Caco-2 (cell line): ENCODE data around the gene ZBTB16. TPM values are rescaled to one million over a fixed set of nuclear protein-coding genes. Genes with fewer than 3 reads are reported as not detected.

Experiments used
- BruUV-seq: library from RNA; stranded (reverse); fragments of 400-500 nt; replicated peaks from 2 replicates; lab custom pipeline; 2021; lab: Mats Ljungman, UMichigan
- CTCF ChIA-PET: fragments of 300-600 bp; sonication (Branson Sonifier 250); formaldehyde crosslinking; loops from one replicate; lab custom pipeline; 2022; ENCODE audit warnings: antibody characterized with exemption; lab: Charles Lee
- POLR2A ChIA-PET: fragments of 300-600 bp; sonication (Branson Sonifier 250); formaldehyde crosslinking; loops from one replicate; lab custom pipeline; 2022; ENCODE audit warnings: antibody characterized with exemption; lab: Charles Lee
- DNase-seq, 2 experiments: peaks; one replicate each; pipeline versions ENCODE4 v3.0.0 to v3.0.0-alpha.2; 2020 to 2022
- H3K27me3 ChIP-seq: replicated peaks from 2 replicates; pipeline ENCODE4 v1.6.0; 2011; ENCODE audit warnings: low read length; ENCODE audit not compliant: control insufficient read depth, insufficient read depth
- H3K36me3 ChIP-seq: 2 replicates; pipeline ENCODE4 v1.5.1; 2011; ENCODE audit warnings: low read length; ENCODE audit not compliant: control insufficient read depth, insufficient read depth
- H3K4me1 ChIP-seq: fragments of 250-450 bp; sonication (Bioruptor Pico); 2 replicates; pipeline ENCODE4 v1.5.1; 2020; ENCODE audit warnings: mild to moderate bottlenecking
- H3K4me3 ChIP-seq: 2 replicates; pipeline ENCODE4 v1.5.1; 2011; ENCODE audit warnings: low read depth, mild to moderate bottlenecking, control low read depth, low read length
- H3K9me3 ChIP-seq: fragments of 250-450 bp; sonication (Bioruptor Pico); 2 replicates; pipeline ENCODE4 v1.5.1; 2020; ENCODE audit warnings: mild to moderate bottlenecking, moderate library complexity
- H3K27ac Mint-ChIP-seq: one replicate; pipeline ENCODE4 v1.8.0; 2022; ENCODE audit warnings: mixed read lengths; ENCODE audit not compliant: unreplicated experiment
- H3K27me3 Mint-ChIP-seq: one replicate; pipeline ENCODE4 v1.8.0; 2022; ENCODE audit warnings: mixed read lengths; ENCODE audit not compliant: insufficient read depth, unreplicated experiment
- H3K36me3 Mint-ChIP-seq: one replicate; pipeline ENCODE4 v1.8.0; 2022; ENCODE audit warnings: mild to moderate bottlenecking, mixed read lengths; ENCODE audit not compliant: insufficient read depth, unreplicated experiment
- H3K4me1 Mint-ChIP-seq: one replicate; pipeline ENCODE4 v1.8.0; 2022; ENCODE audit warnings: low read depth, mixed read lengths; ENCODE audit not compliant: unreplicated experiment
- H3K4me3 Mint-ChIP-seq: one replicate; pipeline ENCODE4 v1.8.0; 2022; ENCODE audit warnings: mild to moderate bottlenecking, moderate library complexity, mixed read lengths; ENCODE audit not compliant: unreplicated experiment
- H3K9me3 Mint-ChIP-seq: one replicate; pipeline ENCODE4 v1.8.0; 2022; ENCODE audit warnings: mixed read lengths; ENCODE audit not compliant: unreplicated experiment
- intact Hi-C: fragments of 100-400 bp; cut with micrococcal nuclease; formaldehyde crosslinking; loops from one replicate; pipeline ENCODE4 v1.10.0; 2022; ENCODE audit not compliant: unreplicated experiment
- total RNA-seq: library from RNA; stranded (reverse); gene quantifications from 2 replicates; pipeline ENCODE4 v1.2.3, GENCODE V29; 2022
- TF ChIP-seq, protein P1 (sequence below), 2 experiments: fragments of 200-600 bp in 1 of 2; IDR thresholded peaks; 1 replicate in 1 of 2; 2 replicates in 1 of 2; pipeline versions ENCODE4 v1.5.1 to v1.8.0; 2011 to 2022; ENCODE audit warnings: antibody characterized with exemption in 1 of 2, control low read depth in 1 of 2, inconsistent platforms in 1 of 2, low read depth in 1 of 2, low read length in 1 of 2, mild to moderate bottlenecking in 1 of 2, moderate library complexity in 1 of 2; ENCODE audit not compliant: insufficient read depth in 1 of 2, severe bottlenecking in 1 of 2, unreplicated experiment in 1 of 2

Gene ZBTB16
- total RNA-seq, 1 experiment from 2014 or later, result 12.7 TPM

GRCh38 chr11:114242032-114242431 is 182.5 kb downstream of the ZBTB16 start:
- intact Hi-C loops, result no loop called here
- H3K4me3 Mint-ChIP-seq, result no peak overlapping the region
- no peaks in the 10 kb centered on the region for H3K27me3 Mint-ChIP-seq
- H3K27me3 ChIP-seq, result no peaks in the 10 kb centered on the region
- no peaks in the 10 kb centered on the region for H3K4me1 Mint-ChIP-seq
- no peak overlapping the region for H3K27ac Mint-ChIP-seq
- H3K4me3 ChIP-seq, result no peak overlapping the region
- DNase-seq, result no peak
- H3K9me3 Mint-ChIP-seq, result no peaks in the 10 kb centered on the region
- no peaks in the 10 kb centered on the region for H3K9me3 ChIP-seq
- ChIA-PET CTCF (no interaction called here), POLR2A (no interaction called here)
- no peaks in the 10 kb centered on the region for H3K36me3 Mint-ChIP-seq
- TF ChIP-seq, protein P1, sequence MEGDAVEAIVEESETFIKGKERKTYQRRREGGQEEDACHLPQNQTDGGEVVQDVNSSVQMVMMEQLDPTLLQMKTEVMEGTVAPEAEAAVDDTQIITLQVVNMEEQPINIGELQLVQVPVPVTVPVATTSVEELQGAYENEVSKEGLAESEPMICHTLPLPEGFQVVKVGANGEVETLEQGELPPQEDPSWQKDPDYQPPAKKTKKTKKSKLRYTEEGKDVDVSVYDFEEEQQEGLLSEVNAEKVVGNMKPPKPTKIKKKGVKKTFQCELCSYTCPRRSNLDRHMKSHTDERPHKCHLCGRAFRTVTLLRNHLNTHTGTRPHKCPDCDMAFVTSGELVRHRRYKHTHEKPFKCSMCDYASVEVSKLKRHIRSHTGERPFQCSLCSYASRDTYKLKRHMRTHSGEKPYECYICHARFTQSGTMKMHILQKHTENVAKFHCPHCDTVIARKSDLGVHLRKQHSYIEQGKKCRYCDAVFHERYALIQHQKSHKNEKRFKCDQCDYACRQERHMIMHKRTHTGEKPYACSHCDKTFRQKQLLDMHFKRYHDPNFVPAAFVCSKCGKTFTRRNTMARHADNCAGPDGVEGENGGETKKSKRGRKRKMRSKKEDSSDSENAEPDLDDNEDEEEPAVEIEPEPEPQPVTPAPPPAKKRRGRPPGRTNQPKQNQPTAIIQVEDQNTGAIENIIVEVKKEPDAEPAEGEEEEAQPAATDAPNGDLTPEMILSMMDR (IDR thresholded peaks at IDR 0.05; ENCODE audit: insufficient read depth in 1 of 2, low read depth in 1 of 2, low read length in 1 of 2, severe bottlenecking in 1 of 2, unreplicated experiment in 1 of 2), result no peak
- H3K36me3 ChIP-seq, result no peaks in the 10 kb centered on the region
- BruUV-seq, result no TSS peak
- no peaks in the 10 kb centered on the region for H3K4me1 ChIP-seq

GRCh38 chr11:114243461-114244372 is 184.2 kb downstream of the ZBTB16 start:
- Histone ChIP-seq H3K4me3 (no peak overlapping the region), H3K9me3 (no peaks in the 10 kb centered on the region), H3K27me3 (no peaks in the 10 kb centered on the region), H3K4me1 (no peaks in the 10 kb centered on the region), H3K36me3 (no peaks in the 10 kb centered on the region)
- ChIA-PET POLR2A (no interaction called here), CTCF (interaction anchor here (0.9 kb wide), 1 partner anchor 14 kb away, joined by 4 read pairs; no protein-coding TSS in a partner anchor)
- no peak for DNase-seq
- TF ChIP-seq, protein P1 (IDR thresholded peaks at IDR 0.05; ENCODE audit: insufficient read depth in 1 of 2, low read depth in 1 of 2, low read length in 1 of 2, severe bottlenecking in 1 of 2, unreplicated experiment in 1 of 2), result no peak
- H3K9me3 Mint-ChIP-seq, result no peaks in the 10 kb centered on the region
- no peaks in the 10 kb centered on the region for H3K36me3 Mint-ChIP-seq
- BruUV-seq, result no TSS peak
- no peak overlapping the region for H3K4me3 Mint-ChIP-seq
- H3K27ac Mint-ChIP-seq, result no peak overlapping the region
- intact Hi-C loops, result no loop called here
- H3K4me1 Mint-ChIP-seq, result no peaks in the 10 kb centered on the region
- no peaks in the 10 kb centered on the region for H3K27me3 Mint-ChIP-seq

DNA sequence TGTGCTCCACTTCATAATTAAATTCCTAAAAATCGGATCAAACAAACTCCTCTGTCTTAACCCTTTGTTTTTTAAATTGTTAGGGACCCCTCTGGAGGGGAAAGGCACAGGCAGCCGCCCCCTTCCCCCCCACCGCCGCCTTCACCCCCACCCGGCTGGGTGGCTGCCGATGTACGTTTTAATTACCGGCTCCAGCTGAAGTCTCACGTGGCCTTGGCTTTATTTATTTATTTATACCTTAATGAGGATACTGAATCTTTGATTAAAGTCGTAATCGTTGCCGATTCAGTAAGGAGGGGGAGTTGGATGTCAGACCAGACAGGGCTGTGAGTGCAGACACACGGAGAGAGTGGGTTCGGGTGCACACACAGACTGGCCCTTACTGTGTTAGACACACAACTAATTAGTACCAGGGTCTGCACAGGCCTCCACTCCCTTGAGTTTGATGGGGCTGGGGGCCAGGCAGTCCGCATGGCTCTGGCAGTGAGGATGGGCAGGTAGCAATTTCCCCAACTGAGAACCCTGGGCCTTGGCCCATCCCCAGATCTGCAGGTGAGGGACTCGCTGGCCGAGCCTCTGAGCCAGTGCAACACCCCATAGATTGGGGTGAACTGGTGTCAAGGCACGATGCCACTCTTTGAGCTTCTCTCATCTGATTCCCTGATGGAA is 185.3 kb downstream of the ZBTB16 start:
- Histone ChIP-seq H3K27me3 (no peaks in the 10 kb centered on the region), H3K4me3 (no peak overlapping the region), H3K36me3 (no peaks in the 10 kb centered on the region), H3K4me1 (no peaks in the 10 kb centered on the region), H3K9me3 (no peaks in the 10 kb centered on the region)
- no peak for DNase-seq
- intact Hi-C loops, result no loop called here
- Mint-ChIP-seq H3K27me3 (no peaks in the 10 kb centered on the region), H3K36me3 (no peaks in the 10 kb centered on the region), H3K9me3 (no peaks in the 10 kb centered on the region), H3K4me1 (no peaks in the 10 kb centered on the region), H3K4me3 (no peak overlapping the region), H3K27ac (no peak overlapping the region)
- ChIA-PET POLR2A (no interaction called here), CTCF (no interaction called here)
- TF ChIP-seq, protein P1 (IDR thresholded peaks at IDR 0.05; ENCODE audit: insufficient read depth in 1 of 2, low read depth in 1 of 2, low read length in 1 of 2, severe bottlenecking in 1 of 2, unreplicated experiment in 1 of 2), result no peak
- BruUV-seq, result no TSS peak
